Glomerular endothelial cell (primary cell): ENCODE data around the gene NEUROG3. TPM values are rescaled to one million over a fixed set of nuclear protein-coding genes. Genes with fewer than 3 reads are reported as not detected.

Experiments used
- total RNA-seq: library from RNA; depleted of rRNA; stranded (reverse); fragments of >200 nt; gene quantifications from 2 replicates; pipeline ENCODE4 v1.2.3, GENCODE V29; 2015

NEUROG3 gene
- total RNA-seq, 1 donor from 2014 or later, result not detected

Other genes with a start within 250 kb of the NEUROG3 start
- 0.58 TPM in 1 of 2 replicates, not detected in the other for gene TACR2, start 156.5 kb downstream of the NEUROG3 start, total RNA-seq
- gene TSPAN15, start 122.0 kb downstream of the NEUROG3 start, total RNA-seq, result 189 and 426 TPM in 2 replicates
- gene FAM241B, start 56.8 kb upstream of the NEUROG3 start, total RNA-seq, result 1.6 and 1.8 TPM in 2 replicates
- 20.1 and 38.7 TPM in 2 replicates for gene COL13A1, start 228.5 kb upstream of the NEUROG3 start, total RNA-seq